Thyroid gland (tissue), 4 donors: Measurements from ENCODE around the gene RHNO1. TPM values are rescaled to one million over a fixed set of nuclear protein-coding genes. Genes with fewer than 3 reads are reported as not detected.

ENCODE experiments used
- DNase-seq, 2 donors: peaks; one replicate each; pipeline ENCODE4 v3.0.0-alpha.2; 2019
- H3K27ac ChIP-seq, 3 donors: fragments of 200-600 bp; sonication (generic); 1 replicate in 2 of 3; 2 replicates in 1 of 3; pipeline ENCODE4 v1.5.1; 2016 to 2019; ENCODE audit warnings: mild to moderate bottlenecking in 1 of 3, moderate library complexity in 1 of 3
- H3K27me3 ChIP-seq: fragments of 200-600 bp; sonication (generic); one replicate; pipeline ENCODE4 v1.5.1; 2019
- H3K36me3 ChIP-seq, 2 donors: fragments of 200-600 bp; sonication (generic); one replicate each; pipeline ENCODE4 v1.5.1; 2016 to 2019
- H3K4me1 ChIP-seq, 2 donors: fragments of 200-600 bp; sonication (generic); one replicate each; pipeline ENCODE4 v1.5.1; 2017 to 2019
- H3K4me3 ChIP-seq, 3 donors: fragments of 200-600 bp; sonication (generic); replicated peaks in 1 of 3; 1 replicate in 2 of 3; 2 replicates in 1 of 3; pipeline ENCODE4 v1.5.1; 2016; ENCODE audit warnings: mild to moderate bottlenecking in 1 of 3
- H3K9me3 ChIP-seq: fragments of 200-600 bp; sonication (generic); one replicate; pipeline ENCODE4 v1.5.1; 2017
- CTCF ChIP-seq, 6 experiments: fragments of 200-600 bp in 3 of 6; fragments of 450-650 bp in 3 of 6; sonication (generic) in 3 of 6; IDR thresholded peaks; one replicate each; pipeline ENCODE4 v1.5.1; 2016 to 2019; ENCODE audit warnings: antibody characterized with exemption in 6 of 6, mild to moderate bottlenecking in 2 of 6, inconsistent platforms in 1 of 6, moderate library complexity in 1 of 6
- POLR2A ChIP-seq, 2 donors: fragments of 450-650 bp; IDR thresholded peaks; one replicate each; pipeline ENCODE4 v1.6.1; 2017; ENCODE audit warnings: antibody characterized with exemption in 2 of 2, mild to moderate bottlenecking in 2 of 2, moderate library complexity in 1 of 2
- WGBS, 2 donors: methylation state at CpG; one replicate each; pipeline ENCODE4 v1.1.5; 2017; 5-methylcytosine and 5-hydroxymethylcytosine counted together
- intact Hi-C: fragments of 100-400 bp; cut with DNase I; formaldehyde crosslinking; loops from one replicate; pipeline ENCODE4 v1.15.1; 2023
- total RNA-seq, 4 donors: library from RNA; depleted of rRNA; stranded (reverse); fragments of >200 nt; gene quantifications; one replicate each; pipeline ENCODE4 v1.2.3, GENCODE V29; 2016

Gene RHNO1
- total RNA-seq, 4 donors from 2014 or later, result 14.3 to 22.2 (median 17.5) TPM

GRCh38 chr12:2891240-2892053 lies 14.4 kb downstream of the RHNO1 start:
- 31 to 35% methylated on average over 27 to 30 of the region's 42 CpGs for WGBS, 2 donors
- TF ChIP-seq POLR2A (IDR thresholded peaks at IDR 0.05) (no peak), CTCF (IDR thresholded peaks at IDR 0.05) (no peak)
- Histone ChIP-seq H3K9me3 (no peaks in the 10 kb centered on the region), H3K4me1 (peaks cover 11 to 20% of the 10 kb centered on the region in 2 donors), H3K27me3 (no peaks in the 10 kb centered on the region), H3K27ac (peak overlapping the region; percentile 69 to 95 (median 91)), H3K4me3 (peak overlapping the region; percentile 53 to 91 (median 88)), H3K36me3 (peaks cover 0 to 3% of the 10 kb centered on the region in 2 donors)
- intact Hi-C loops, result no loop called here
- peak; percentile 66 to 75 for DNase-seq

GRCh38 chr12:2892246-2892645 lies 15.2 kb downstream of the RHNO1 start:
- no peak overlapping the region for H3K27ac ChIP-seq
- WGBS, 2 donors, result 80 to 84% methylated on average over 12 of the region's 12 CpGs
- DNase-seq, result no peak
- intact Hi-C loops, result no loop called here
- H3K4me3 ChIP-seq, result no peak overlapping the region
- H3K36me3 ChIP-seq, result peaks cover 0 to 3% of the 10 kb centered on the region in 2 donors
- no peaks in the 10 kb centered on the region for H3K27me3 ChIP-seq
- peaks cover 11 to 20% of the 10 kb centered on the region in 2 donors for H3K4me1 ChIP-seq
- H3K9me3 ChIP-seq, result no peaks in the 10 kb centered on the region
- no peak for TF ChIP-seq CTCF (IDR thresholded peaks at IDR 0.05)
- no peak for TF ChIP-seq POLR2A (IDR thresholded peaks at IDR 0.05)

DNA sequence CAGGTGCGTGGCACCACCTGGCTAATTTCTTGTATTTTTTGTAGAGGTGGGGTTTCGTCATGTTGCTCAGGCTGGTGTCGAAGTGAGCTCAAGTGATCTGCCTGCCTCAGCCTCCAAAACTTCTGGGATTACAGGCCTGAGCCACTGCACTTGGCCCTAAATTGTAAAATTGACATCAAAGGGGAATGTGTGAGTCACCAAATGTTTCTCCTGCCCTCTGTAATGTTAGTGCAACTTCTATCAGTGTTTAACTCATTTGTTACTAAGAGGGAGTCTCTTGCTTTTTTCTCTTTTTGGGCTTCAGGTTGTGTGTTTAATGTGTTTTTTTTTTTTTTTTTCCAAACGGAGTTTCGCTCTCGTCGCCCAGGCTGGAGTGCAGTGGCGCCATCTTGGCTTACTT lies 16.0 kb downstream of the RHNO1 start:
- no peak for DNase-seq

DNA sequence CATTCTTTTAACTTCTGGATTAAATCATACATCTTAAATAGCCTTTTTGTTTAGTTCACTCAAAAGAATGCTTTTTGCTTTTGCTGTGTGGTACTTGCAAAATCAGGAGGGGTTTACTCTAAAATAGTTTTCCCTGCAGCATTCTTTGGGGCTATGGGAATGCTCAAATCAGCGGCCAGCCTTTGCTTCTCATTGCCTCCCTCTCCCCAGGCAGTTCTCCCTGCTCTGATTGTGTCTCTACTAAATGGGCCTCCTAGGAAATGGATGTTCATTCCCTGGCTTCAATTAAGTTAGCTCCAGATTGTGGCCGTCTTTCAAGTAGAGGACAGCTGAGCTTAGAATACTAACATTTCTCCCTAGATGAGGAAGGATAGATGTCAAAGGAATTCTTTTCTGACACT lies 18.0 kb downstream of the RHNO1 start:
- peaks cover 10 to 20% of the 10 kb centered on the region in 2 donors for H3K4me1 ChIP-seq
- no peak overlapping the region for H3K27ac ChIP-seq

More for the DNA sequence above, 16.0 kb downstream of the RHNO1 start:
- Histone ChIP-seq H3K4me1 (peaks cover 11 to 20% of the 10 kb centered on the region in 2 donors), H3K27ac (no peak overlapping the region), H3K9me3 (no peaks in the 10 kb centered on the region), H3K27me3 (no peaks in the 10 kb centered on the region), H3K4me3 (no peak overlapping the region), H3K36me3 (peaks cover 0 to 3% of the 10 kb centered on the region in 2 donors)
- intact Hi-C loops, result no loop called here
- TF ChIP-seq POLR2A (IDR thresholded peaks at IDR 0.05) (no peak), CTCF (IDR thresholded peaks at IDR 0.05) (no peak)
- WGBS, 2 donors, result 84 to 92% methylated on average over 8 of the region's 8 CpGs

More for the DNA sequence above, 18.0 kb downstream of the RHNO1 start:
- intact Hi-C loops, result no loop called here
- H3K27me3 ChIP-seq, result no peaks in the 10 kb centered on the region
- H3K9me3 ChIP-seq, result no peaks in the 10 kb centered on the region
- DNase-seq, result no peak
- TF ChIP-seq POLR2A (IDR thresholded peaks at IDR 0.05) (no peak), CTCF (IDR thresholded peaks at IDR 0.05) (no peak)
- H3K36me3 ChIP-seq, result no peaks in the 10 kb centered on the region
- WGBS, 2 donors, result 42 to 85% methylated on average over 2 of the region's 2 CpGs
- no peak overlapping the region for H3K4me3 ChIP-seq
